Measurements from ENCODE around the gene PRAC1. TPM values are rescaled to one million over a fixed set of nuclear protein-coding genes. Genes with fewer than 3 reads are reported as not detected.

The PRAC1 gene
- total and polyA plus RNA-seq, 12 donors: 2.7 TPM; not detected in 11

GRCh38 chr17:48676963-48677558, 45.3 kb downstream of the PRAC1 start:
- Histone ChIP-seq H3K4me3 (no peak overlapping the region), H3K9me3 (replicated peaks in 1 of 3) (no peaks in the 10 kb centered on the region), H3K27ac (no peak overlapping the region), H3K4me1 (replicated peaks in 1 of 2) (peaks cover 0 to 5% of the 10 kb centered on the region in 2 donors), H3K36me3 (replicated peaks in 1 of 2) (no peaks in the 10 kb centered on the region), H3K27me3 (peaks cover 30% of the 10 kb centered on the region)
- TF ChIP-seq CTCF (IDR thresholded peaks at IDR 0.05) (no peak), POLR2A (IDR thresholded peaks at IDR 0.05) (no peak)
- DNase-seq: no peak
- WGBS, 4 donors: 56 to 71% (median 70%) methylated on average over 6 of the region's 6 CpGs
- intact Hi-C loops (cut with DNase I): loop anchor here (5.0 to 10.0 kb wide), 4 partner anchors 45 to 358 kb away; partner anchors contain the start of genes PRAC1 (in 1 of the 2) and PRAC2 (in 1 of the 2)

- Histone ChIP-seq H3K27me3 (peaks cover 23% of the 10 kb centered on the region), H3K36me3 (replicated peaks in 1 of 2) (no peaks in the 10 kb centered on the region), H3K4me3 (no peak overlapping the region), H3K4me1 (replicated peaks in 1 of 2) (no peaks in the 10 kb centered on the region), H3K9me3 (replicated peaks in 1 of 3) (no peaks in the 10 kb centered on the region), H3K27ac (no peak overlapping the region)
- intact Hi-C loops (cut with DNase I): loop anchor here (10.0 kb wide), 1 partner anchor 362 kb away; no protein-coding TSS in a partner anchor
- TF ChIP-seq CTCF (IDR thresholded peaks at IDR 0.05): no peak
- TF ChIP-seq POLR2A (IDR thresholded peaks at IDR 0.05): no peak
- DNase-seq: no peak
- WGBS, 4 donors: 54 to 64% (median 60%) methylated on average over 2 of the region's 2 CpGs
Observed at GRCh38 chr17:48672340-48672739, 50.0 kb downstream of the PRAC1 start.

MicroRNAs within 50 kb of the gene (microRNA counts, 767-probe panel; counts per million panel counts)
- 0 counts per million in 2 donors for microRNA hsa-miR-3185

Small RNA genes lying within 50 kb of the gene (microRNA-seq; reads per million reads assigned to microRNA genes)
- 0 reads per million in 3 donors for gene MIR3185

Small RNA genes lying within 50 kb of the gene (small RNA-seq; reads per million reads assigned to genes)
- 0 reads per million in 2 donors for gene AC091179.2
- gene COX6B1P2: 0 reads per million in 2 donors
- gene MIR3185: 0 reads per million in 2 donors
- gene RF02132: 0 reads per million in 2 donors
- gene RF02133: 0 reads per million in 2 donors
- 0 reads per million in 2 donors for gene RN7SL125P

Other genes starting within 250 kb of the PRAC1 start
- not detected for gene HOXB1, start 191.5 kb downstream of the PRAC1 start, total RNA-seq
- not detected for gene HOXB1, start 191.5 kb downstream of the PRAC1 start, polyA plus RNA-seq
- gene HOXB2, start 177.4 kb downstream of the PRAC1 start, total RNA-seq: 10 to 100 TPM in 8 of 9 donors, 1 to 10 TPM in 1; 6.3 to 61.1 (median 27.8) TPM
- gene HOXB2, start 177.4 kb downstream of the PRAC1 start, polyA plus RNA-seq: 10 to 100 TPM; 17.9 to 73.6 (median 24.2) TPM
- 1 to 10 TPM; 1.7 to 9.8 (median 2.9) TPM for gene HOXB4, start 144.2 kb downstream of the PRAC1 start, total RNA-seq
- gene HOXB4, start 144.2 kb downstream of the PRAC1 start, polyA plus RNA-seq: 1 to 10 TPM; 3.1 to 4.7 (median 4.5) TPM
- 10 to 100 TPM in 4 of 9 donors, 1 to 10 TPM in 5; 2.3 to 18.8 (median 6.9) TPM for gene HOXB3, start 132.3 kb downstream of the PRAC1 start, total RNA-seq
- gene HOXB3, start 132.3 kb downstream of the PRAC1 start, polyA plus RNA-seq: 10 to 100 TPM in 2 of 3 donors, 1 to 10 TPM in 1; 3.3 to 28.8 (median 11.4) TPM
- 1 to 10 TPM in 6 of 9 donors, under 1 TPM in 3; 0.12 to 4.8 (median 2.1) TPM for gene HOXB5, start 128.7 kb downstream of the PRAC1 start, total RNA-seq
- gene HOXB5, start 128.7 kb downstream of the PRAC1 start, polyA plus RNA-seq: 10 to 100 TPM in 1 of 3 donors, 1 to 10 TPM in 2; 4.2 to 10.5 (median 5.6) TPM
- gene HOXB6, start 117.5 kb downstream of the PRAC1 start, total RNA-seq: 10 to 100 TPM in 6 of 9 donors, 1 to 10 TPM in 3; 1.7 to 20.3 (median 11.7) TPM
- gene HOXB6, start 117.5 kb downstream of the PRAC1 start, polyA plus RNA-seq: 10 to 100 TPM; 10.9 to 23.1 (median 11.9) TPM
- gene HOXB7, start 111.5 kb downstream of the PRAC1 start, total RNA-seq: 10 to 100 TPM in 5 of 9 donors, 1 to 10 TPM in 4; 6.2 to 16.7 (median 10.6) TPM
- gene HOXB7, start 111.5 kb downstream of the PRAC1 start, polyA plus RNA-seq: 10 to 100 TPM; 20.3 to 27.0 (median 24.4) TPM
- 10 to 100 TPM in 1 of 9 donors, 1 to 10 TPM in 7, under 1 TPM in 1; 0.72 to 12.2 (median 6.2) TPM for gene HOXB8, start 107.2 kb downstream of the PRAC1 start, total RNA-seq
- 10 to 100 TPM in 1 of 3 donors, 1 to 10 TPM in 2; 4.2 to 13.3 (median 5.6) TPM for gene HOXB8, start 107.2 kb downstream of the PRAC1 start, polyA plus RNA-seq
- 1 to 10 TPM in 3 of 9 donors, under 1 TPM in 4, not detected in 2; 0.11 to 2.7 (median 0.42) TPM for gene HOXB9, start 96.2 kb downstream of the PRAC1 start, total RNA-seq
- 1 to 10 TPM in 1 of 3 donors, under 1 TPM in 2; 0.64 to 1.0 (median 0.72) TPM for gene HOXB9, start 96.2 kb downstream of the PRAC1 start, polyA plus RNA-seq
- not detected for gene PRAC2, start 667 bp upstream of the PRAC1 start, total RNA-seq
- not detected for gene PRAC2, start 667 bp upstream of the PRAC1 start, polyA plus RNA-seq
- under 1 TPM in 2 of 9 donors, not detected in 7; 0.07 to 0.11 TPM for gene HOXB13, start 6.2 kb upstream of the PRAC1 start, total RNA-seq
- gene HOXB13, start 6.2 kb upstream of the PRAC1 start, polyA plus RNA-seq: not detected
- gene TTLL6, start 94.7 kb upstream of the PRAC1 start, total RNA-seq: under 1 TPM in 5 of 9 donors, not detected in 4; under 0.01 to 0.55 (median 0.40) TPM
- gene TTLL6, start 94.7 kb upstream of the PRAC1 start, polyA plus RNA-seq: 1 to 10 TPM in 1 of 3 donors, under 1 TPM in 2; 0.29 to 2.0 (median 0.51) TPM
- gene CALCOCO2, start 108.5 kb upstream of the PRAC1 start, total RNA-seq: 100 to 1,000 TPM in 7 of 9 donors, 10 to 100 TPM in 2; 37.7 to 163 (median 138) TPM
- gene CALCOCO2, start 108.5 kb upstream of the PRAC1 start, polyA plus RNA-seq: 100 to 1,000 TPM in 1 of 3 donors, 10 to 100 TPM in 2; 44.5 to 199 (median 61.9) TPM
- gene ATP5MC1, start 170.3 kb upstream of the PRAC1 start, total RNA-seq: 100 to 1,000 TPM in 5 of 9 donors, 10 to 100 TPM in 4; 63.4 to 200 (median 113) TPM
- 100 to 1,000 TPM; 110 to 433 (median 292) TPM for gene ATP5MC1, start 170.3 kb upstream of the PRAC1 start, polyA plus RNA-seq
- 10 to 100 TPM; 60.1 to 92.2 (median 76.1) TPM for gene UBE2Z, start 185.9 kb upstream of the PRAC1 start, total RNA-seq
- gene UBE2Z, start 185.9 kb upstream of the PRAC1 start, polyA plus RNA-seq: 10 to 100 TPM; 30.8 to 81.1 (median 32.2) TPM
- 100 to 1,000 TPM in 4 of 9 donors, 10 to 100 TPM in 5; 52.0 to 133 (median 98.6) TPM for gene SNF8, start 222.3 kb upstream of the PRAC1 start, total RNA-seq
- 100 to 1,000 TPM in 2 of 3 donors, 10 to 100 TPM in 1; 98.8 to 160 (median 142) TPM for gene SNF8, start 222.3 kb upstream of the PRAC1 start, polyA plus RNA-seq
- gene GIP, start 246.1 kb upstream of the PRAC1 start, total RNA-seq: under 1 TPM in 1 of 9 donors, not detected in 8; 0.35 TPM
- under 1 TPM in 1 of 3 donors, not detected in 2; 0.97 TPM for gene GIP, start 246.1 kb upstream of the PRAC1 start, polyA plus RNA-seq

All from adrenal gland (tissue), 12 donors.